Tibial artery (tissue), 4 donors: Measurements from ENCODE around the gene ADAMTSL3.
A peak's percentile ranks its signal among the peaks of the same experiment; 100 is the strongest.

ENCODE experiments used
- DNase-seq, 2 donors: peaks; one replicate each; pipeline ENCODE4 v3.0.0-alpha.2; 2019
- H3K27ac ChIP-seq, 2 donors: fragments of 200-600 bp; sonication (generic) in 1 of 2; 1 replicate in 1 of 2; 2 replicates in 1 of 2; pipeline ENCODE4 v1.5.1; 2018 to 2019; ENCODE audit warnings: mild to moderate bottlenecking in 1 of 2
- H3K27me3 ChIP-seq, 2 donors: fragments of 200-600 bp; sonication (generic) in 1 of 2; one replicate each; pipeline versions ENCODE4 v1.5.1 to v1.6.0; 2016 to 2019
- H3K36me3 ChIP-seq, 3 donors: fragments of 200-600 bp; sonication (generic) in 2 of 3; one replicate each; pipeline ENCODE4 v1.5.1; 2016 to 2019; ENCODE audit warnings: mild to moderate bottlenecking in 2 of 3
- H3K4me1 ChIP-seq, 4 donors: fragments of 200-600 bp; sonication (generic) in 2 of 4; 1 replicate in 3 of 4; 2 replicates in 1 of 4; pipeline ENCODE4 v1.5.1; 2016 to 2019
- H3K4me3 ChIP-seq, 2 donors: fragments of 200-600 bp; sonication (generic) in 1 of 2; 1 replicate in 1 of 2; 2 replicates in 1 of 2; pipeline ENCODE4 v1.5.1; 2018 to 2019; ENCODE audit warnings: mild to moderate bottlenecking in 2 of 2
- H3K9me3 ChIP-seq, 3 donors: fragments of 200-600 bp; sonication (generic) in 1 of 3; one replicate each; pipeline ENCODE4 v1.5.1; 2016 to 2019
- CTCF ChIP-seq, 2 experiments: fragments of 200-600 bp in 1 of 2; fragments of 450-650 bp in 1 of 2; IDR thresholded peaks; one replicate each; pipeline ENCODE4 v1.5.1; 2017 to 2019; ENCODE audit warnings: antibody characterized with exemption in 2 of 2, mild to moderate bottlenecking in 1 of 2, moderate library complexity in 1 of 2
- intact Hi-C: fragments of 100-400 bp; cut with DNase I; formaldehyde crosslinking; loops from one replicate; pipeline ENCODE4 v1.15.0; 2023; ENCODE audit warnings: low total_unique reads

Gene ADAMTSL3

GRCh38 chr15:83685916-83686332 is 32.0 kb downstream of the ADAMTSL3 start:
- DNase-seq: no peak
- intact Hi-C loops: no loop called here
- no peak for TF ChIP-seq CTCF (IDR thresholded peaks at IDR 0.05)
- H3K27me3 ChIP-seq: no peaks in the 10 kb centered on the region
- no peaks in the 10 kb centered on the region for H3K36me3 ChIP-seq
- peaks cover 0 to 20% (median 3%) of the 10 kb centered on the region in 4 donors for H3K4me1 ChIP-seq
- peak overlapping the region in 1 of 2 donors; percentile 27 for H3K27ac ChIP-seq
- no peaks in the 10 kb centered on the region for H3K9me3 ChIP-seq
- no peak overlapping the region for H3K4me3 ChIP-seq

- H3K4me3 ChIP-seq: no peak overlapping the region
- no peaks in the 10 kb centered on the region for H3K27me3 ChIP-seq
- no peak overlapping the region for H3K27ac ChIP-seq
- no peaks in the 10 kb centered on the region for H3K36me3 ChIP-seq
- peaks cover 0 to 23% (median 4%) of the 10 kb centered on the region in 4 donors for H3K4me1 ChIP-seq
- H3K9me3 ChIP-seq: no peaks in the 10 kb centered on the region
- no peak for DNase-seq
- no peak for TF ChIP-seq CTCF (IDR thresholded peaks at IDR 0.05)
- intact Hi-C loops: no loop called here
Observed at GRCh38 chr15:83688201-83688600, 34.3 kb downstream of the ADAMTSL3 start.

- H3K27me3 ChIP-seq: no peaks in the 10 kb centered on the region
- intact Hi-C loops: no loop called here
- peaks cover 0 to 44% (median 15%) of the 10 kb centered on the region in 4 donors for H3K4me1 ChIP-seq
- DNase-seq: no peak
- H3K27ac ChIP-seq: no peak overlapping the region
- H3K9me3 ChIP-seq: no peaks in the 10 kb centered on the region
- no peak for TF ChIP-seq CTCF (IDR thresholded peaks at IDR 0.05)
- no peak overlapping the region for H3K4me3 ChIP-seq
- no peaks in the 10 kb centered on the region for H3K36me3 ChIP-seq
Observed at GRCh38 chr15:83690676-83691075, 36.8 kb downstream of the ADAMTSL3 start.

GRCh38 chr15:83692746-83693581 is 39.0 kb downstream of the ADAMTSL3 start:
- H3K9me3 ChIP-seq: no peaks in the 10 kb centered on the region
- intact Hi-C loops: no loop called here
- H3K27me3 ChIP-seq: no peaks in the 10 kb centered on the region
- no peaks in the 10 kb centered on the region for H3K36me3 ChIP-seq
- H3K27ac ChIP-seq: peak overlapping the region; percentile 64 to 78
- H3K4me3 ChIP-seq: no peak overlapping the region
- DNase-seq: no peak
- H3K4me1 ChIP-seq: peaks cover 0 to 49% (median 19%) of the 10 kb centered on the region in 4 donors
- TF ChIP-seq CTCF (IDR thresholded peaks at IDR 0.05): no peak

- TF ChIP-seq CTCF (IDR thresholded peaks at IDR 0.05): no peak
- peaks cover 0 to 57% (median 21%) of the 10 kb centered on the region in 4 donors for H3K4me1 ChIP-seq
- H3K27ac ChIP-seq: peak overlapping the region; percentile 64 to 78
- intact Hi-C loops: no loop called here
- H3K36me3 ChIP-seq: no peaks in the 10 kb centered on the region
- no peaks in the 10 kb centered on the region for H3K9me3 ChIP-seq
- no peak for DNase-seq
- H3K27me3 ChIP-seq: no peaks in the 10 kb centered on the region
- peak overlapping the region; percentile 22 to 31 for H3K4me3 ChIP-seq
Observed at GRCh38 chr15:83694015-83694414, 40.1 kb downstream of the ADAMTSL3 start.
